ENCODE results near the gene GUK1. TPM values are rescaled to one million over a fixed set of nuclear protein-coding genes. Genes with fewer than 3 reads are reported as not detected.

Gene GUK1
- total RNA-seq, 2 donors from 2014 or later = 110 to 112 TPM

DNA sequence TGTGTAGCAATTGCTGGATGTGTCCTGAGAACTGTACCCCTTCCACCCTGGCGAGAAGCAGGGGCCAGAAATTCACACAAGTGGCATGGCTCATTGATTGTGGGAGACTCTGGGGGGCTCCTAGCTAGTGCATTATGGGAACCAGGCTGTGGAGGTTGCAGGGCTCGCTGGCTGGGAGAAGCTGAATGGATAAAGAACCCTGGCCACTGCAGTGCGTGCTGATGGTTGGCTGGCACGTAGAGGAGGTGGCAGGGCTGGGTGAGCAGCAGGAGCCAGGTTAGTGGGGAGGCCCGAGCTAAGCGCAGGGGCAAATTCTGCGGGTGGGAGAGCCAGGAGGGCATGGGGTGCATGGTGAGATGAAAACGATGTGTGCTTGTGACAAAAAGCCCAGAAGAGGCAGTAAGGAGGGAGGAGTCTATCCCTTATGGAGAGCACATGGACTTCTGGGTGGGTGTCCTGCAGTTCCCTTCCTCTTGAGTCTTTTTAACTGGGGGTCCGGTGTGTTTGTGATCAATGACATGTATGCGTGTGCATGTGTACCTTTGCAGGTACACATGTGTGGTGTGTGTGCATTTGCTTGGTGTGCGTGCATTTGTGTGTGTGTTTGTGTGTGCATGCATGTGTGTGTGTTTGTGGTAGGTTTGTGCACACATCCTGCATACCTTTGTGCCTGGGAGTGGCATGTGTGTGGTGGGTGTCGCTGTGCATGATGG is 3.6 kb downstream of the GUK1 start:
- no peak for DNase-seq
- Histone ChIP-seq H3K27ac (ENCODE audit: low read depth, low read length) (no peak overlapping the region), H3K9ac (ENCODE audit: extremely low read depth, low read length, poor library complexity, severe bottlenecking) (no peak overlapping the region), H3K27me3 (ENCODE audit: control insufficient read depth, insufficient read depth, low read length, poor library complexity, severe bottlenecking) (peaks cover 2% of the 10 kb centered on the region), H3K4me3 (ENCODE audit: low read length) (no peak overlapping the region), H3K9me3 (ENCODE audit: control insufficient read depth, low read length) (no peaks in the 10 kb centered on the region), H3K4me1 (ENCODE audit: control insufficient read depth, insufficient read depth, low read length) (peaks cover 3% of the 10 kb centered on the region), H3K36me3 (ENCODE audit: control insufficient read depth, insufficient read depth, low read length) (peaks cover 10% of the 10 kb centered on the region)
- TF ChIP-seq, protein P1, sequence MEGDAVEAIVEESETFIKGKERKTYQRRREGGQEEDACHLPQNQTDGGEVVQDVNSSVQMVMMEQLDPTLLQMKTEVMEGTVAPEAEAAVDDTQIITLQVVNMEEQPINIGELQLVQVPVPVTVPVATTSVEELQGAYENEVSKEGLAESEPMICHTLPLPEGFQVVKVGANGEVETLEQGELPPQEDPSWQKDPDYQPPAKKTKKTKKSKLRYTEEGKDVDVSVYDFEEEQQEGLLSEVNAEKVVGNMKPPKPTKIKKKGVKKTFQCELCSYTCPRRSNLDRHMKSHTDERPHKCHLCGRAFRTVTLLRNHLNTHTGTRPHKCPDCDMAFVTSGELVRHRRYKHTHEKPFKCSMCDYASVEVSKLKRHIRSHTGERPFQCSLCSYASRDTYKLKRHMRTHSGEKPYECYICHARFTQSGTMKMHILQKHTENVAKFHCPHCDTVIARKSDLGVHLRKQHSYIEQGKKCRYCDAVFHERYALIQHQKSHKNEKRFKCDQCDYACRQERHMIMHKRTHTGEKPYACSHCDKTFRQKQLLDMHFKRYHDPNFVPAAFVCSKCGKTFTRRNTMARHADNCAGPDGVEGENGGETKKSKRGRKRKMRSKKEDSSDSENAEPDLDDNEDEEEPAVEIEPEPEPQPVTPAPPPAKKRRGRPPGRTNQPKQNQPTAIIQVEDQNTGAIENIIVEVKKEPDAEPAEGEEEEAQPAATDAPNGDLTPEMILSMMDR (conservative IDR thresholded peaks at IDR 0.05) = no peak
- H3K36me3 Mint-ChIP-seq (ENCODE audit: low read depth) = no peaks in the 10 kb centered on the region
- no peak overlapping the region for H3K4me3 Mint-ChIP-seq
- 93 to 95% methylated on average over 8 to 12 of the region's 12 CpGs for WGBS, 2 experiments (ENCODE audit: insufficient coverage in 1 of 2, insufficient read length in 1 of 2)
- peaks cover 6% of the 10 kb centered on the region for H3K4me1 Mint-ChIP-seq
- H3K9me3 Mint-ChIP-seq = no peaks in the 10 kb centered on the region
- peaks cover 5% of the 10 kb centered on the region for H3K27me3 Mint-ChIP-seq (ENCODE audit: insufficient read depth)
- peak overlapping the region; percentile 45 for H3K27ac Mint-ChIP-seq

DNA sequence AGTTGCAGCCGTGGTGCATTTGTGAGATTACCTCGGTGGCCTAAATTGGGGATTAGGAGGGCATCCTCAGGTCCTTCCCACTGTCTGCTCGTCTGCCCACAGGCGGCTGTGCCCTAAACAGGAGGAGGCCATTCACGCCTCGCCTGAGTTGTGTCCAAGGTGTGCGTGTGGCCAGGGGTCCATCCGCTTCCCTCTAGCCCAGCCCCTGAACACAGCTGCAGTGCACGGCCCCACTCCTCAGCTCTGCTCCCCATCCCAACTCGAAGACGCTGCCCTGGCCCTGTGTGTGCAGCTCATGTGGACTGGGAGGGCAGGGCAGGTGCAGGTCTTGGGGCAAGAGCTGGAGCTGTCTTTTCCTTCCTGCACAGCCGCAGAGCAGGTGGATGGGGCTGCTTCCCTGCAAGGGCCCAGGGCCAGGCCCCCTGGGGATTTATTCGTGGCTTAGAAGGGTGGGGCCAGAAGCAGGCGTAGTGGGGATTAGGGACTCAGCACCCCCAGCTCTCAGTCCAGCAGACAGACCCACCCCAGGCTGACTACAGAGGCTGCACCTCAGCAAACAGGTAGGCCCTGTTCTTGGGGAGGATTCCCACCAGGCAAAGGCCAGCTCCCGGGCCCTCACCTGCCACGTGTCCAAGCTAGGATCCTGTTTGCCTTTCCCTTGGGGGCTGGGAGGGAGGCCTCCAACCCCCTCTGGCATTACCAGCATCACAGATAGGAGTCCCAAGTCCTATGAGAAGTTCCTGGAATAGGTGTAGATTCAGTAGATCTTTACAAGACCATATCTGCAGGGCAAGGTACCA is 4.3 kb downstream of the GUK1 start:
- Mint-ChIP-seq H3K4me1 (peaks cover 6% of the 10 kb centered on the region), H3K36me3 (ENCODE audit: low read depth) (no peaks in the 10 kb centered on the region), H3K4me3 (no peak overlapping the region), H3K27me3 (ENCODE audit: insufficient read depth) (peaks cover 2% of the 10 kb centered on the region), H3K9me3 (no peaks in the 10 kb centered on the region), H3K27ac (no peak overlapping the region)
- TF ChIP-seq, protein P1 (conservative IDR thresholded peaks at IDR 0.05) = no peak
- Histone ChIP-seq H3K9ac (ENCODE audit: extremely low read depth, low read length, poor library complexity, severe bottlenecking) (no peak overlapping the region), H3K4me1 (ENCODE audit: control insufficient read depth, insufficient read depth, low read length) (peaks cover 3% of the 10 kb centered on the region), H3K27ac (ENCODE audit: low read depth, low read length) (no peak overlapping the region), H3K9me3 (ENCODE audit: control insufficient read depth, low read length) (no peaks in the 10 kb centered on the region), H3K4me3 (ENCODE audit: low read length) (no peak overlapping the region), H3K27me3 (ENCODE audit: control insufficient read depth, insufficient read depth, low read length, poor library complexity, severe bottlenecking) (no peaks in the 10 kb centered on the region), H3K36me3 (ENCODE audit: control insufficient read depth, insufficient read depth, low read length) (peaks cover 10% of the 10 kb centered on the region)
- 91 to 98% methylated on average over 7 to 16 of the region's 16 CpGs for WGBS, 2 experiments (ENCODE audit: insufficient coverage in 1 of 2, insufficient read length in 1 of 2)
- DNase-seq = no peak

DNA sequence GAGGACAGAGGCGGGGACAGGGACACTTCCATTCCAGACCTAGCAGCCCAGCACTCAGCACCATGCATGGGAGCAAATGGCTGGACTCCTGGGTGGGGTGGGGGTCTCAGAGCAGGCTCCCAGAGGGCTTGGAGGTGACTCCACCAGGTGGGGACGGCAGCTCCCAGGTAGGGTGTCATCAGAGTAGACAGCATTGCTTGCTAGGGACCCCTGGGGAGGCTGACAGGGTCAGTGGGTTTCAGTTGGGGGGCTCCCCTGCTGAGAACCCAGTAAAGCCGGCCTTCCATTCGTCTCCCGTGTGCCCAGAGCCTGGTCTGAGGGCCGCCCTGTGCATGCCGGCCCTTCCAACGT is 4.9 kb downstream of the GUK1 start:
- Histone ChIP-seq H3K4me3 (ENCODE audit: low read length) (no peak overlapping the region), H3K9ac (ENCODE audit: extremely low read depth, low read length, poor library complexity, severe bottlenecking) (no peak overlapping the region)
- DNase-seq = no peak

More for the DNA sequence above, 4.9 kb downstream of the GUK1 start:
- no peaks in the 10 kb centered on the region for H3K9me3 ChIP-seq (ENCODE audit: control insufficient read depth, low read length)
- Mint-ChIP-seq H3K4me3 (no peak overlapping the region), H3K36me3 (ENCODE audit: low read depth) (no peaks in the 10 kb centered on the region), H3K4me1 (peaks cover 6% of the 10 kb centered on the region), H3K27ac (no peak overlapping the region), H3K27me3 (ENCODE audit: insufficient read depth) (no peaks in the 10 kb centered on the region), H3K9me3 (no peaks in the 10 kb centered on the region)
- WGBS, 2 experiments (ENCODE audit: insufficient coverage in 1 of 2, insufficient read length in 1 of 2) = 88 to 89% methylated on average over 8 of the region's 8 CpGs
- TF ChIP-seq, protein P1 (conservative IDR thresholded peaks at IDR 0.05) = no peak
- peaks cover 3% of the 10 kb centered on the region for H3K4me1 ChIP-seq (ENCODE audit: control insufficient read depth, insufficient read depth, low read length)
- no peak overlapping the region for H3K27ac ChIP-seq (ENCODE audit: low read depth, low read length)
- H3K36me3 ChIP-seq (ENCODE audit: control insufficient read depth, insufficient read depth, low read length) = peaks cover 10% of the 10 kb centered on the region
- H3K27me3 ChIP-seq (ENCODE audit: control insufficient read depth, insufficient read depth, low read length, poor library complexity, severe bottlenecking) = no peaks in the 10 kb centered on the region

All from endodermal cell (in vitro differentiated cells).